SK-N-SH (cell line): ENCODE results near the gene CCDC80. TPM values are rescaled to one million over a fixed set of nuclear protein-coding genes. Genes with fewer than 3 reads are reported as not detected.

ENCODE experiments used
- CTCF ChIA-PET: fragments of 300-600, 350-600 bp; formaldehyde crosslinking; extraction: SDS; loops from one replicate; lab custom pipeline; 2021; lab: Yijun Ruan, JAX
- POLR2A ChIA-PET: fragments of 350-600 bp; sonication (Branson Sonifier 250); formaldehyde crosslinking; extraction: SDS; loops from one replicate; lab custom pipeline; 2020; ENCODE audit warnings: antibody characterized with exemption, inconsistent platforms; lab: Yijun Ruan, JAX
- DNase-seq: peaks from one replicate; pipeline ENCODE4 v3.0.0; 2012
- H2AFZ ChIP-seq: fragments of 200-600 bp; sonication (generic); 2 replicates; pipeline ENCODE4 v1.8.1; 2016; ENCODE audit warnings: antibody characterized with exemption, mild to moderate bottlenecking, low read depth
- H3F3A ChIP-seq: fragments of 200-600 bp; sonication (generic); replicated peaks from 2 replicates; pipeline ENCODE3; 2016; ENCODE audit warnings: antibody characterized with exemption, mild to moderate bottlenecking; ENCODE audit not compliant: insufficient read depth
- H3K27ac ChIP-seq, 2 experiments: fragments of 200-500 bp in 1 of 2; fragments of 200-600 bp in 1 of 2; sonication (Bioruptor generic) in 1 of 2; sonication (generic), shearing (Covaris generic) in 1 of 2; 2 replicates each; pipeline versions ENCODE4 v1.5.1 to v1.6.1; 2014 to 2016; ENCODE audit warnings: low read depth in 2 of 2, inconsistent platforms in 1 of 2, low read length in 1 of 2, mild to moderate bottlenecking in 1 of 2, mixed read lengths in 1 of 2
- H3K27me3 ChIP-seq: fragments of 200-600 bp; sonication (generic), shearing (Covaris generic); 2 replicates; pipeline ENCODE4 v1.6.1; 2016; ENCODE audit warnings: mixed run types; ENCODE audit not compliant: insufficient read depth
- H3K36me3 ChIP-seq, 2 experiments: fragments of 200-500 bp in 1 of 2; fragments of 200-600 bp in 1 of 2; sonication (Bioruptor generic) in 1 of 2; sonication (generic) in 1 of 2; replicated peaks in 1 of 2; 2 replicates each; pipeline versions ENCODE3 to v1.5.1; 2014 to 2016; ENCODE audit warnings: low read length in 1 of 2, mild to moderate bottlenecking in 1 of 2; ENCODE audit not compliant: insufficient read depth in 2 of 2, control insufficient read depth in 1 of 2
- H3K4me1 ChIP-seq, 2 experiments: fragments of 200-500 bp in 1 of 2; fragments of 200-600 bp in 1 of 2; sonication (Bioruptor generic) in 1 of 2; sonication (generic), shearing (Covaris generic) in 1 of 2; 2 replicates each; pipeline versions ENCODE4 v1.5.1 to v1.6.1; 2014 to 2016; ENCODE audit warnings: low read depth in 1 of 2, low read length in 1 of 2, mixed run types in 1 of 2; ENCODE audit not compliant: insufficient read depth in 2 of 2, control insufficient read depth in 1 of 2
- H3K4me2 ChIP-seq: fragments of 200-600 bp; sonication (generic), shearing (Covaris generic); 2 replicates; pipeline ENCODE4 v1.6.1; 2017; ENCODE audit warnings: mixed run types
- H3K4me3 ChIP-seq, 2 experiments: fragments of 200-500 bp in 1 of 2; fragments of 200-600 bp in 1 of 2; sonication (Bioruptor generic) in 1 of 2; sonication (generic), shearing (Covaris generic) in 1 of 2; 2 replicates each; pipeline versions ENCODE4 v1.5.1 to v1.8.1; 2014 to 2016; ENCODE audit warnings: low read depth in 2 of 2, inconsistent platforms in 1 of 2, low read length in 1 of 2, mild to moderate bottlenecking in 1 of 2, mixed read lengths in 1 of 2, moderate library complexity in 1 of 2
- H3K79me2 ChIP-seq: fragments of 200-600 bp; sonication (generic); 2 replicates; pipeline ENCODE4 v1.8.1; 2017; ENCODE audit warnings: mild to moderate bottlenecking; ENCODE audit not compliant: insufficient read depth
- H3K9ac ChIP-seq: fragments of 200-600 bp; sonication (generic); 2 replicates; pipeline ENCODE4 v1.6.1; 2017; ENCODE audit warnings: mixed run types
- H3K9me2 ChIP-seq: fragments of 200-600 bp; sonication (generic); 2 replicates; pipeline ENCODE4 v1.6.1; 2017; ENCODE audit warnings: mixed run types
- H3K9me3 ChIP-seq: fragments of 200-600 bp; sonication (generic); 2 replicates; pipeline ENCODE4 v1.6.1; 2017; ENCODE audit warnings: mixed run types, mild to moderate bottlenecking, moderate library complexity
- H4K20me1 ChIP-seq: fragments of 200-600 bp; sonication (generic); 2 replicates; pipeline ENCODE4 v1.6.1; 2017; ENCODE audit warnings: mild to moderate bottlenecking, mixed run types; ENCODE audit not compliant: insufficient read depth
- CHD2 ChIP-seq: fragments of 150-350 bp; IDR thresholded peaks from 2 replicates; pipeline ENCODE4 v1.6.1; 2018; ENCODE audit warnings: low read length; ENCODE audit not compliant: partially characterized antibody
- ELF1 ChIP-seq: IDR thresholded peaks from 2 replicates; pipeline ENCODE4 v1.4.0; 2012
- FOXM1 ChIP-seq: IDR thresholded peaks from 2 replicates; pipeline ENCODE4 v1.4.0; 2012; ENCODE audit warnings: low read depth, mild to moderate bottlenecking
- MAX ChIP-seq: IDR thresholded peaks from 2 replicates; pipeline ENCODE4 v1.4.0; 2012; ENCODE audit warnings: low read depth
- MEF2A ChIP-seq: IDR thresholded peaks from 2 replicates; pipeline ENCODE4 v1.4.0; 2012; ENCODE audit warnings: low read depth, borderline replicate concordance
- PBX3 ChIP-seq: IDR thresholded peaks from 2 replicates; pipeline ENCODE4; 2012
- RCOR1 ChIP-seq: fragments of 150-350 bp; IDR thresholded peaks from 2 replicates; pipeline ENCODE4 v1.6.1; 2017; ENCODE audit warnings: antibody characterized with exemption, low read length
- REST ChIP-seq: IDR thresholded peaks from 2 replicates; pipeline ENCODE4 v1.6.1; 2012; ENCODE audit warnings: mild to moderate bottlenecking, low read depth, low read length, moderate library complexity
- RFX5 ChIP-seq: IDR thresholded peaks from 2 replicates; pipeline ENCODE4 v1.6.1; 2012; ENCODE audit warnings: mild to moderate bottlenecking, improper control_type of control experiment, low read length
- RXRA ChIP-seq: IDR thresholded peaks from 2 replicates; pipeline ENCODE4 v1.4.0; 2012; ENCODE audit warnings: low read depth, mild to moderate bottlenecking, borderline replicate concordance
- SMC3 ChIP-seq: IDR thresholded peaks from 2 replicates; pipeline ENCODE4 v1.6.1; 2012; ENCODE audit warnings: low read depth, low read length, improper control_type of control experiment
- TCF12 ChIP-seq: IDR thresholded peaks from 2 replicates; pipeline ENCODE4 v1.4.0; 2012
- USF1 ChIP-seq: IDR thresholded peaks from 2 replicates; pipeline ENCODE4 v1.4.0; 2012; ENCODE audit warnings: low read depth, borderline replicate concordance
- ZBTB33 ChIP-seq: IDR thresholded peaks from 2 replicates; pipeline ENCODE4 v1.4.0; 2012; ENCODE audit warnings: low read depth, borderline replicate concordance
- WGBS: methylation state at CpG from one replicate; pipeline ENCODE4 v1.1.6; 2017; ENCODE audit warnings: low lambda C conversion rate; 5-methylcytosine and 5-hydroxymethylcytosine counted together
- polyA plus RNA-seq, 3 experiments: library from polyadenylated mRNA; depleted of rRNA; stranded (reverse); fragments of >200 nt; gene quantifications; 2 replicates each; pipeline ENCODE4 v1.2.3, GENCODE V29; 2012

CCDC80 gene
- polyA plus RNA-seq, 1 of the 3 experiments (the other 2 are of a cell fraction), result 83.4 TPM

GRCh38 chr3:112560307-112560706, 80.6 kb downstream of the CCDC80 start:
- Histone ChIP-seq H3K27me3 (no peaks in the 10 kb centered on the region), H4K20me1 (no peaks in the 10 kb centered on the region), H3K27ac (peak overlapping the region in 1 of 2 experiments; percentile 98; a peak in 2 of 4 replicates), H3K4me3 (peak overlapping the region; percentile 79 to 98), H3K9ac (peak overlapping the region; percentile 93), H3K9me2 (no peaks in the 10 kb centered on the region), H3K4me1 (peaks cover 10 to 14% of the 10 kb centered on the region in 2 experiments; a peak in 2 of 4 replicates), H3K9me3 (no peaks in the 10 kb centered on the region), H3F3A (peaks cover 29% of the 10 kb centered on the region), H2AFZ (peak overlapping the region; percentile 89), H3K4me2 (peak overlapping the region; percentile 84), H3K79me2 (peaks cover 65% of the 10 kb centered on the region), H3K36me3 (peaks cover 8 to 12% of the 10 kb centered on the region in 2 experiments)
- no peak for DNase-seq
- CTCF ChIA-PET, result interaction anchor here (0.7 to 2.0 kb wide), 3 partner anchors 12 to 273 kb away, joined by 3 to 11 read pairs (median 4); partner anchors contain the start of gene SLC9C1
- TF ChIP-seq MEF2A, result no peak
- no peak for TF ChIP-seq CHD2
- WGBS, result 40% methylated on average over 2 of the region's 2 CpGs
- POLR2A ChIA-PET, result no interaction called here

GRCh38 chr3:112557976-112558375, 83.0 kb downstream of the CCDC80 start:
- H3F3A ChIP-seq, result peaks cover 29% of the 10 kb centered on the region
- TF ChIP-seq ELF1 (no peak), ZBTB33 (no peak), RFX5 (no peak), RCOR1 (no peak), FOXM1 (no peak), REST (no peak), PBX3 (no peak), SMC3 (no peak), MAX (no peak), TCF12 (no peak), CHD2 (no peak), RXRA (no peak), USF1 (no peak)
- TF ChIP-seq, all 33 proteins: peak for 0

More at GRCh38 chr3:112557976-112558375, 83.0 kb downstream of the CCDC80 start:
- POLR2A ChIA-PET, result no interaction called here
- H3K4me2 ChIP-seq, result no peak overlapping the region
- no peak overlapping the region for H2AFZ ChIP-seq
- H3K9me2 ChIP-seq, result no peaks in the 10 kb centered on the region
- CTCF ChIA-PET, result no interaction called here
- no peak overlapping the region for H3K27ac ChIP-seq
- H4K20me1 ChIP-seq, result no peaks in the 10 kb centered on the region
- H3K9ac ChIP-seq, result no peak overlapping the region
- WGBS, result 96% methylated on average over 1 of the region's 1 CpG
- peaks cover 81% of the 10 kb centered on the region for H3K79me2 ChIP-seq
- H3K27me3 ChIP-seq, result no peaks in the 10 kb centered on the region
- H3K4me1 ChIP-seq, result peaks cover 10 to 14% of the 10 kb centered on the region in 2 experiments; a peak in 3 of 4 replicates
- no peaks in the 10 kb centered on the region for H3K9me3 ChIP-seq
- H3K4me3 ChIP-seq, result no peak overlapping the region
- peaks cover 8% of the 10 kb centered on the region in 2 experiments for H3K36me3 ChIP-seq
- no peak for DNase-seq
